Head of caudate nucleus (tissue), 42 donors: ENCODE data around the gene RAB22A.
"Not testable (repeated sequence)": the region's sequence is repeated elsewhere in the genome, so short reads cannot be mapped to it uniquely, and the experiment has no call there.

Source experiments
- DNase-seq, 42 donors: peaks; one replicate each; pipeline versions ENCODE4 v3.0.0 to v3.0.0-alpha.2; 2020 to 2021; ENCODE audit warnings: mixed read lengths in 7 of 42
- intact Hi-C: fragments of 100-400 bp; cut with DNase I; formaldehyde crosslinking; loops from one replicate; pipeline ENCODE4 v1.15.0; 2022

RAB22A gene

GRCh38 chr20:58330687-58331086, 21.2 kb downstream of the RAB22A start:
- intact Hi-C loops, result no loop called here
- peak in 4 of 42 donors; percentile 8 to 50 (median 16) for DNase-seq

DNA sequence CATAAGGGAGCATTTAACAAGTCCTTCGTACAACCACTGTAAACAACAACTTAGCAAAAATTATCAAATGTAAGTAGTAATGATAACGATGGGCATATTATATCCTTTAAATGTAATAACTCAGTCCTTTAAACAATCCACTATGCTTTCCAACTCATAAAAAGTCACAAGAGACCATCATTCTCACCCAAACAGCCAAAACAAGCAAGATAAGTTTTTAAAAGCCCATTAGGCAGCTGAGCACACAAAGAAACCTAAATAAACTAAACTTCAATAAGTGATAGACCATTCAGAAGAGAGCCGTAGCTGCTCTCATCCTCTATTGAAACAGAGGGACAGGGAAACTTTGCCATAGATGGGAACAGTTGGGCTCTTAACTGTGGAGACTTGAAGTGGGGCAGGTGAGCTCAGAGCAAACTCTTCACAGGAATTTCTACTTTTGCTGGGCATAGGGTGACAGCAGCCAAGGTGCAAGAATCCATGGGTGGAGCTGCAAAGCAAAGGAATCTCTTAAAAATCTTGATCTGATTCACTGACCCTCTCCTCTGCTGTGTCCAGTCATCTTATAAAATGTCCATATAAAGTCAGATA, 22.5 kb downstream of the RAB22A start:
- no peak for DNase-seq
- intact Hi-C loops, result no loop called here

- no peak for DNase-seq
- intact Hi-C loops, result no loop called here
Measured at GRCh38 chr20:58339741-58340140, 30.2 kb downstream of the RAB22A start.

- DNase-seq, result no peak
- intact Hi-C loops, result no loop called here
Measured at GRCh38 chr20:58340151-58340550, 30.6 kb downstream of the RAB22A start.

DNA sequence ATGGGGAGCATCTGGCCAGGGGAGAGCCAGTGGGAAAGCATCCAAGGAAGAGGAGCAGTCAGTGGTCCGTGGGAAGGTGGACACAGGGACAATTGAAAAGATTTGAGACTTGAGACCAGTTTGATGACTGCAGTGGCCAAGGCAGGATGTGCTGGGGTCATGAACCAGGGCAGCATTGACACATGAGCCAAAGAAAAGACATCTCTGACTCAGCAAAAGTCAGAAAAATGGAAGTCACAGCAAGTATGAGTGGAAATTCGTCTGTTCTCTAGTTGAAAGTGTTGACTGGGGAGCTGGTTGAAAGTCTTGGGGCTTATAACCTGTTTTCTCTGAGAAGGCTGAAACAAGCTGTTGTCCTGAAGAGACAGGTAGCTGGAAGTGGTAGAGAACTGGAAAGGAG, 31.3 kb downstream of the RAB22A start:
- intact Hi-C loops, result no loop called here
- no peak for DNase-seq

- no peak for DNase-seq
- intact Hi-C loops, result no loop called here
Measured at GRCh38 chr20:58342104-58342945, 32.8 kb downstream of the RAB22A start.

DNA sequence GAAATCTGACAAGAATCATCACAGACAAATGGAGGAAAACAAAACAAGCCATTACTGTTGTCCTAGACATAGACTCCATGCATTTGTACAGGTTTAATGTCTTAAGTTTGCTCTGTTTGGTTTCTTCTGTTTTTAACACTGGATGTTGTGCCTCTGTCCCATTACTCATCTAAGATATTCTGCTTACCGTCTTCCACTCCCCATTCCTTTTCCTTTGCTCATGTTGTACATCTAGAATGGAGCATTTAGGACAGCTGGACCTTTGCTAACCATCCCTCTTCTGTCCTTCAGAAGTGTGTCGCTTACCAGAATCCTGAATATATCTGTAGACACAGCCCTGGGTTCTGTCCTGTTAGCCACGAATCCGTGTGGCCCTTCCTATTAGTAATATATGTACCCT, 35.2 kb downstream of the RAB22A start:
- DNase-seq, result no peak
- intact Hi-C loops, result no loop called here

DNA sequence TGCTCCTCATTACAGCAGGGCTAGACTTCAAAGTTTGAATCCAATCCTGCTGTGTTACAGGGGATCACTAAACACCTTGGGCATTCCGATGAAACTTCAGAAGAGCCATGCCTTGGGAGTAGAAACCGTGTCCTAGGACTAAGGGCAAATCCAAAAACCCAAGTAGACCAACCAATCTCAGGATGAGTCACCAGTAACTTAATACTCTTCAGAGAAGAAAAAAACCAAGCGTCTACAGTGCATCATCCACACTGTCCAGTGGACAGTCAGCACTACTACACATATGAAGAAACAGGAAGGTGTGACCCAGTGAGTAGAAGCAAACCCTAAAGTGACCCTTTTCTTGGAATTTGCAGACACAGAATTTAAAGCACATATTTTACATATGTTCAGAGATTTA, 40.1 kb downstream of the RAB22A start:
- DNase-seq, result no peak
- intact Hi-C loops, result no loop called here

DNA sequence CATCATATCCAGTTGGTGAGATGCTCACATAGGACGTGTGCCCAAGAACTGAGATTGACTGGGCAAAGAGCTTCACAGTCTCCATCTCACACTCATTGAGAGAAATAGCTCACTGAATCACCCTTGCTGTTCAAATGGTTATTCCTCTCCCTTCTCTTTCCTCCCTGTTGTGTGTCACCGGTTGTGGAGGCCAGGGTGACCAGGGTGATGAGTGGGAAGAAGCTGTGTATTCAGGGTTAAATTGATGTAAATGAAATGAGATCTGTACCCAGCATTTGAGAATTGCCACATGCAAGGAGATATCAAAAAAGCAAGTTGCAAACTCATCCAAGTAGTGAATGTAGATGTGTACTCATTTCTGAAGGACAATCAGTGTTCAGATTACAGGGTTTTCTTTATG, 43.0 kb downstream of the RAB22A start:
- no peak for DNase-seq
- intact Hi-C loops, result no loop called here

DNA sequence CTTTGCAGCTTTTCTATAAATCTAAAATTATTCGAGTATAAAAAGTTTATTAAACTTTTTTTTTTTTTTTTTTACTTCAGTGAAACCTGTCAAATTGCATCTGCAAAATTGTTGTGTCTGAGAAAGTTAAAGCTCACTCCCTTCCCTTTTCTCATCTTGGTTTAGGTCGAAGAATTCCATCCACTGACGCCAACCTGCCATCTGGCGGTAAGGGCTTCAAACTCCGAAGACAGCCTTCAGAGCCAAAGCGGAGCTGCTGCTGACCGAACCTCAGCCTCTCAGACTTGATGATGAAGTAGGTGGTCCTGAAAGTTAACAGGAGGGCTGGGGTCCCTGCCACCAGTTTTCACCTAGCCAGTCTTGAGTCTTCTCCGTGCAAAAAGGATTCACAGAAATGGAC, 49.9 kb downstream of the RAB22A start:
- intact Hi-C loops, result no loop called here
- DNase-seq, result no peak

DNA sequence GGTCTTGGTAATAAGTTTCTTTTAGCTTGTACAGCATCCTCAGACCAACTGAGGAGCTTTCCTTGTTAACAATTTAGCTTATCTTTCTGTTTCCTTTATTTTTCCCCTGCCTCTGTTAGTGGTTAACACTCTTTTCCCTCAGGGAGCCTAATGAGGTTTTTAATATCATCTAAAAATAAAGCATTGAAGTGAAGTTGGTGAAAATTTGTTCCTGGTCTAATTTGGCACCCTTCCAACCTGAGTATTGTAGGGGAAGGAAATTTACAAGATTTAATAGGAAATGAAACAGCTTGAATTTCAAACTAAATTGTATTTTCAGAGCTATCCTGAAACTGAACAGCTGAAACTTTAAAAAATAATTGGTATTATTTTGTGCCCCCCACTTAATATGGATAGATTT, 51.4 kb downstream of the RAB22A start:
- intact Hi-C loops, result no loop called here
- no peak for DNase-seq

GRCh38 chr20:58361481-58362205, 52.1 kb downstream of the RAB22A start:
- DNase-seq, result no peak
- intact Hi-C loops, result no loop called here

GRCh38 chr20:58362206-58362516, 52.6 kb downstream of the RAB22A start:
- DNase-seq, result no peak
- intact Hi-C loops, result no loop called here

- DNase-seq, result no peak
- intact Hi-C loops, result no loop called here
Measured at GRCh38 chr20:58362970-58363369, 53.5 kb downstream of the RAB22A start.

GRCh38 chr20:58366866-58367265, 57.4 kb downstream of the RAB22A start:
- intact Hi-C loops, result no loop called here
- no peak for DNase-seq

GRCh38 chr20:58372806-58373205, 63.3 kb downstream of the RAB22A start:
- intact Hi-C loops, result no loop called here
- no peak for DNase-seq

DNA sequence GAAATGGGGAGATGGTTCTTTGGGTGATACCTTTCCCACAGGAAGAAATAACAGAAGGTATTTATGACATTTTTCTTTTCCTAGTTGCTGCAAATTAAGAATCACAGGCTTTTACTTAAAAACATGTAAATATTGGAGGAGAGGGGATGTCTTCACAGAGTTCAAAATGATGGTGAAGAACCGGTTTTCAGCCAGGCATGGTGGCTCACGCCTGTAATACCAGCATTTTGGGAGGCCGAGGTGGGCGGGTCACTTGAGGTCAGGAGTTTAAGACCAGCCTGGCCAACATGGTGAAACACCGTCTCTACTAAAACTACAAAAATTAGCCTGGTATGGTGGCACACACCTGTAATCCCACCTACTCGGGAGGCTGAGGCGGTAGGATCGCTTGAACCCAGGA, 63.8 kb downstream of the RAB22A start:
- intact Hi-C loops, DNase-seq: not testable (repeated sequence)

DNA sequence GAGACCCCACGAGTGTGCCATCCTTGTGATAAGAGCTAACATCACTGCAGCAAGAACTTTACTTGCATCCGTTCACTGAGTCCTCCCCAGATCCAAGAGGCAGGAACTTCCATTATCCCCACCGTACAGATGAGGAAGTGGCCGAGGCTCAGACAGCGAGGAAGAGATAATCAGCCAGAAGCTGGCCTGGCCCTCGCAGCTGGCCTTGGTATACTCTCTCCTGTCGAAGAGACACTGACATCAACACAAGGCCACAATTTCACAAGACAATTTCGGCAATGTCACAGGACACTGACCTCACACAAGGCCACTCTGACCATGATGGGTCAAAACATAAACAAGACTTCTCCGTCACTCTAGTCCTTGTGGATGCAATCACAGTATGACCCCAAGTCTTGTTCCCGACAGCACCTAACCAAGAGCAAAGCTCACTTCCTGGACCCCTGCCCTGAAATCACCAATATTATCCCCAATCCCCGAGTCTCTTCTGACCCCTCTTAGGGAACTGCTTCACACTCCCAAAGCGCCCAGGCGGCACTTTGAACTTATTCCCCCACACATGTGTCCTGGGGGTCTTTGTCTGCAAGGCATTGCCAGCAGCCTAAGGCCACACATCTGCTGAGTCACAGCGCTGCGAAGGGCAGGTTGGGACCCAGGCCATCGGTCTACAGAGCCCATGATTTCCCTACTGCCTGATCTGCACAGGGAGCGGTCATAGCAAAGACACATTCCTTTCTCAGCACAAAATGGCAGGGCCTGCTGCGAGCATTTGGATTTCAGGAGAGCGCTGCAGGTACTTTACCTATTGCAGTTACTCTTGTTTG, 64.7 kb downstream of the RAB22A start:
- DNase-seq, result no peak
- intact Hi-C loops, result no loop called here

GRCh38 chr20:58374906-58375758, 65.6 kb downstream of the RAB22A start:
- peak in 1 of 42 donors; percentile 4 for DNase-seq
- intact Hi-C loops, result no loop called here
